Smooth muscle cell (in vitro differentiated cells): ENCODE data around the gene XRCC4. TPM values are rescaled to one million over a fixed set of nuclear protein-coding genes. Genes with fewer than 3 reads are reported as not detected.

Source experiments
- DNase-seq: peaks from one replicate; lab custom pipeline; 2025; ENCODE audit not compliant: unreplicated experiment; lab: John Stamatoyannopoulos, UW
- H2AFZ ChIP-seq: fragments of 200-600 bp; sonication (generic); 2 replicates; pipeline ENCODE4 v1.6.0; 2016; ENCODE audit warnings: antibody characterized with exemption, low read depth, mild to moderate bottlenecking
- H3F3A ChIP-seq: fragments of 200-600 bp; sonication (generic); 2 replicates; pipeline ENCODE4 v1.6.0; 2017; ENCODE audit warnings: antibody characterized with exemption, low read depth
- H3K27ac ChIP-seq: fragments of 200-600 bp; sonication (generic); 2 replicates; pipeline ENCODE4 v1.5.1; 2016; ENCODE audit warnings: low read depth, mild to moderate bottlenecking
- H3K27me3 ChIP-seq: fragments of 200-600 bp; sonication (generic); 2 replicates; pipeline ENCODE4 v1.6.1; 2016; ENCODE audit warnings: low read depth, mild to moderate bottlenecking
- H3K36me3 ChIP-seq: fragments of 200-600 bp; sonication (generic); 2 replicates; pipeline ENCODE4 v1.5.1; 2016; ENCODE audit warnings: low read depth
- H3K4me1 ChIP-seq: fragments of 200-600 bp; sonication (generic); 2 replicates; pipeline ENCODE4 v1.5.1; 2016; ENCODE audit warnings: low read depth
- H3K4me2 ChIP-seq: fragments of 200-600 bp; sonication (generic); 2 replicates; pipeline ENCODE4 v1.6.0; 2016; ENCODE audit warnings: mild to moderate bottlenecking
- H3K4me3 ChIP-seq: fragments of 200-600 bp; sonication (generic); 2 replicates; pipeline ENCODE4 v1.5.1; 2016; ENCODE audit warnings: mild to moderate bottlenecking
- H3K79me2 ChIP-seq: fragments of 200-600 bp; sonication (generic); 2 replicates; pipeline ENCODE4 v1.6.0; 2016; ENCODE audit warnings: low read depth, mild to moderate bottlenecking
- H3K9ac ChIP-seq: fragments of 200-600 bp; sonication (generic); 2 replicates; pipeline ENCODE4 v1.6.0; 2016; ENCODE audit warnings: low read depth
- H3K9me3 ChIP-seq: fragments of 200-600 bp; sonication (generic); replicated peaks from 2 replicates; pipeline ENCODE4 v1.5.1; 2016; ENCODE audit warnings: low read depth
- H4K20me1 ChIP-seq: fragments of 200-600 bp; sonication (generic); 2 replicates; pipeline ENCODE4 v1.6.0; 2016; ENCODE audit warnings: low read depth
- CTCF ChIP-seq: fragments of 200-600 bp; sonication (generic); IDR thresholded peaks from 2 replicates; pipeline ENCODE4 v1.5.1; 2017; ENCODE audit warnings: borderline replicate concordance, mild to moderate bottlenecking, antibody characterized with exemption; ENCODE audit not compliant: insufficient read depth, poor library complexity, severe bottlenecking
- WGBS: methylation state at CpG from one replicate; pipeline ENCODE4 v1.1.7; 2016; ENCODE audit warnings: low lambda C conversion rate; 5-methylcytosine and 5-hydroxymethylcytosine counted together
- polyA plus RNA-seq: library from polyadenylated mRNA; unstranded; fragments of >200 nt; fragmentation: Nextera tagmentation; extraction: Ambion mirVana; gene quantifications from 2 replicates; pipeline ENCODE4 v1.2.1, GENCODE V29; 2016
- total RNA-seq: library from RNA; depleted of rRNA; stranded (reverse); fragments of >200 nt; gene quantifications from 2 replicates; pipeline ENCODE4 v1.2.3, GENCODE V29; 2014

XRCC4 gene
- total and polyA plus RNA-seq, 2 experiments from 2014 or later = 98.1 to 110 TPM

GRCh38 chr5:83227611-83228010 lies 150.3 kb downstream of the XRCC4 start:
- H3K27me3 ChIP-seq = no peaks in the 10 kb centered on the region
- TF ChIP-seq CTCF = no peak

GRCh38 chr5:83230511-83230910 lies 153.2 kb downstream of the XRCC4 start:
- no peak overlapping the region for H2AFZ ChIP-seq
- no peak for TF ChIP-seq CTCF

More at GRCh38 chr5:83227611-83228010, 150.3 kb downstream of the XRCC4 start:
- Histone ChIP-seq H3K9ac (no peak overlapping the region), H3K4me1 (no peaks in the 10 kb centered on the region), H4K20me1 (no peaks in the 10 kb centered on the region), H3K79me2 (peaks cover 3% of the 10 kb centered on the region), H3K9me3 (no peaks in the 10 kb centered on the region), H3K27ac (no peak overlapping the region), H3K36me3 (peaks cover 5% of the 10 kb centered on the region), H3K4me2 (no peak overlapping the region), H2AFZ (no peak overlapping the region), H3F3A (no peaks in the 10 kb centered on the region), H3K4me3 (no peak overlapping the region)
- 76% methylated on average over 2 of the region's 2 CpGs for WGBS
- DNase-seq = no peak

GRCh38 chr5:83244516-83244915 lies 167.2 kb downstream of the XRCC4 start:
- no peak overlapping the region for H3K4me2 ChIP-seq
- H3K79me2 ChIP-seq = peaks cover 3% of the 10 kb centered on the region
- DNase-seq = no peak
- no peak for TF ChIP-seq CTCF
- H3K36me3 ChIP-seq = peaks cover 6% of the 10 kb centered on the region
- no peaks in the 10 kb centered on the region for H3K9me3 ChIP-seq
- no peaks in the 10 kb centered on the region for H4K20me1 ChIP-seq
- no peak overlapping the region for H3K4me3 ChIP-seq
- 57% methylated on average over 1 of the region's 1 CpG for WGBS
- H3K9ac ChIP-seq = no peak overlapping the region
- H3K27ac ChIP-seq = no peak overlapping the region
- no peaks in the 10 kb centered on the region for H3K4me1 ChIP-seq
- H2AFZ ChIP-seq = no peak overlapping the region
- H3K27me3 ChIP-seq = no peaks in the 10 kb centered on the region
- no peaks in the 10 kb centered on the region for H3F3A ChIP-seq

More at GRCh38 chr5:83230511-83230910, 153.2 kb downstream of the XRCC4 start:
- H3K27ac ChIP-seq = no peak overlapping the region
- H3K4me2 ChIP-seq = no peak overlapping the region
- H3K4me3 ChIP-seq = no peak overlapping the region
- DNase-seq = no peak
- peaks cover 5% of the 10 kb centered on the region for H3K36me3 ChIP-seq
- no peak overlapping the region for H3K9ac ChIP-seq
- no peaks in the 10 kb centered on the region for H3K79me2 ChIP-seq
- H4K20me1 ChIP-seq = no peaks in the 10 kb centered on the region
- no peaks in the 10 kb centered on the region for H3F3A ChIP-seq
- no peaks in the 10 kb centered on the region for H3K4me1 ChIP-seq
- no peaks in the 10 kb centered on the region for H3K9me3 ChIP-seq
- H3K27me3 ChIP-seq = no peaks in the 10 kb centered on the region

GRCh38 chr5:83245037-83245436 lies 167.7 kb downstream of the XRCC4 start:
- Histone ChIP-seq H3F3A (no peaks in the 10 kb centered on the region), H3K4me2 (no peak overlapping the region), H3K4me1 (no peaks in the 10 kb centered on the region), H3K9me3 (no peaks in the 10 kb centered on the region), H3K79me2 (peaks cover 3% of the 10 kb centered on the region), H3K9ac (no peak overlapping the region), H4K20me1 (no peaks in the 10 kb centered on the region), H2AFZ (no peak overlapping the region), H3K4me3 (no peak overlapping the region), H3K27me3 (no peaks in the 10 kb centered on the region), H3K27ac (no peak overlapping the region), H3K36me3 (peaks cover 6% of the 10 kb centered on the region)
- DNase-seq = no peak
- TF ChIP-seq CTCF = no peak
- 96% methylated on average over 3 of the region's 3 CpGs for WGBS
